GM12872 (cell line): ENCODE measurements around the gene CFAP45.

Source experiments
- TF ChIP-seq, protein P1 (sequence below): IDR thresholded peaks from 3 replicates; pipeline ENCODE4 v1.5.1; 2011; ENCODE audit warnings: low read depth, mild to moderate bottlenecking, low read length, moderate library complexity; ENCODE audit not compliant: insufficient read depth

CFAP45 gene

DNA sequence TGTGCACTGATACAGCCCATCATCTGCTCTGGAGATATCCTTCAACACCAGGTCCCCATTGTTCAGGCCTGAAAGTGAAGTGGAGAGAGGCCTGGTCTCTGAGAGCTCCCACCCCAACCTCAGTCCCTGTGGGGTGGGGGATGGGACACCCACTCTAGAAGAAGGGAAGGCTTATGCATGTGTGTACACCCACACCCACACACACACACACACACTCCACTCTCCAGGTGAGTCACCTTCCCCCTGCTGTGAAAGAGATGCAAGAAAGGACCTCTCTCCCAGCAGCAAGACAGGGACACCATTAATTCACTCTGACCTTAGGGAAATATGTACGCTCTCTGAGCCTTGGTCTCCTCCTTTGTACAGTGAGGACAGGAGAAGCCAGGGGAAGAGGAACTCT lies 43.4 kb downstream of the CFAP45 start:
- TF ChIP-seq, protein P1, sequence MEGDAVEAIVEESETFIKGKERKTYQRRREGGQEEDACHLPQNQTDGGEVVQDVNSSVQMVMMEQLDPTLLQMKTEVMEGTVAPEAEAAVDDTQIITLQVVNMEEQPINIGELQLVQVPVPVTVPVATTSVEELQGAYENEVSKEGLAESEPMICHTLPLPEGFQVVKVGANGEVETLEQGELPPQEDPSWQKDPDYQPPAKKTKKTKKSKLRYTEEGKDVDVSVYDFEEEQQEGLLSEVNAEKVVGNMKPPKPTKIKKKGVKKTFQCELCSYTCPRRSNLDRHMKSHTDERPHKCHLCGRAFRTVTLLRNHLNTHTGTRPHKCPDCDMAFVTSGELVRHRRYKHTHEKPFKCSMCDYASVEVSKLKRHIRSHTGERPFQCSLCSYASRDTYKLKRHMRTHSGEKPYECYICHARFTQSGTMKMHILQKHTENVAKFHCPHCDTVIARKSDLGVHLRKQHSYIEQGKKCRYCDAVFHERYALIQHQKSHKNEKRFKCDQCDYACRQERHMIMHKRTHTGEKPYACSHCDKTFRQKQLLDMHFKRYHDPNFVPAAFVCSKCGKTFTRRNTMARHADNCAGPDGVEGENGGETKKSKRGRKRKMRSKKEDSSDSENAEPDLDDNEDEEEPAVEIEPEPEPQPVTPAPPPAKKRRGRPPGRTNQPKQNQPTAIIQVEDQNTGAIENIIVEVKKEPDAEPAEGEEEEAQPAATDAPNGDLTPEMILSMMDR: no peak

DNA sequence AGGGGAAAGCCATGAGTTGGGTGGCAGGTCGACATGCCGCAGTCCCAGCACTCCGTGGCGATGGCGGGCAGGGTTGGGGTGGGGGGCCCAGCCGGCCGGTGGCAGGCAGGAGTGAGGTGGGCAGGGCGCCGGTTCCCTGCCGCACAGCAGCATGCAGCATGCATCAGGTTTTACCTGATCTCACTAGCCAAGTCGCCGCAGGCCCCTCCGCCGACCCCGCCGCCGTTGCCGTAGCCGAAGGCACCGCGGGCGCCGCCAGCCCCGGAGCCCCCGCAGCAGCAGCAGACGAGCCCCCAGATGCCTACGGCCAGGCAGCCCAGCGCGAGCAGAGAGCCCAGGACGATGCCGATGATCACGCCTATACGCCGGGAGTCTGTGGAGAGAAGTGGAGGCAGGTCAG lies 44.3 kb downstream of the CFAP45 start:
- TF ChIP-seq, protein P1: no peak

DNA sequence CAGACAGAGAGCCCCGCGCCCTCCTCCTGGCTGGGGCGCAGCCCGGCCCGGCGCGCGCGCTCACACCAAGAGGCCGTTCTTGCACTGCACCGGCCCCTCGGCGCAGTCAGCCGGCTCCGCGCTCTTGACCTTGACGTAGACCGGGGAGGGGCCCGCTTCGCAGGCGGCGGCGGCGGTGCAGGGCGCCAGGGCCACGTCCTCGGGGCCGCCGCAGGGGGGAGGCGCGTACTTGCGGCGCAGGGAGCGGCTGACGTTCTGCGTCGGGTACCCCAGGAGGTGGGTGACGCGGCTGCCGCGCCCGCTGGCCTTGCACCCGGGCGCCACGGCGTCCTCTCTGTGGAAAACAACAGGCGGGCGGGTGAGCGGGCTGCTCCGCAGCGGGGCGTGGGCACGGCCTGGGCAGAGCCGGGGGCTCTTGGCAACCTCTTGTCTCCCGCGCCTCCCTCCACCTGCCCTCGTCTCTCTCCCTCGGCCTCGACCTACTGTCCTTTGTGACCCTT lies 45.2 kb downstream of the CFAP45 start:
- TF ChIP-seq, protein P1: no peak

DNA sequence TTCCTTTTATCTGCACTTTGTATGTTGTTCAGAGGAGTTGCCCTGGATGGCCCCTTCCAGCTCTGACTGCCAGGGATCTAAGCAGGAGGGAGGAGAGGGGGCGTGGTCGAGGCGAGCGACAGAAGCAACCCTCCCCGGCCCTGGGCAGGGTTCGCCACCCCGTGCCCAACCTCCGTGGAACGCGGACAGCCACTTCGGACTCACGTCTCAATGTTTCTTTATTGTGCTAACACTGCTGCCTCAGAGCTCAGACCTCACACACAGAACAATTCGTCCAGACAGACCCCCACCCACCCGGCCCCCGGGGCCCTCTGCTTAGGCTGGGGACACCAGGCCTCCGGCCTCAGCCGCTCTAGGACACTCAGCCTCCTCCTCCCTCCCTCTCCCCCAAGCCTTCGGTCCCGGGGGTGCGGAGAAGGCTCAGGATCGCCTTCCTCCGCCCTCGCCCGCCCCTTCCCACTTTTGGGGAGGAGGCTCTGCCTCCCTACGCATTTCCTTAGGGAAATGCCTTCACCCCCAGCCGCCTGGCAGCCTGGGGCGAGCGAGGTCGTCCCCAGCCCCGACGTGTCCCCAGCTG lies 45.8 kb downstream of the CFAP45 start:
- TF ChIP-seq, protein P1: no peak

DNA sequence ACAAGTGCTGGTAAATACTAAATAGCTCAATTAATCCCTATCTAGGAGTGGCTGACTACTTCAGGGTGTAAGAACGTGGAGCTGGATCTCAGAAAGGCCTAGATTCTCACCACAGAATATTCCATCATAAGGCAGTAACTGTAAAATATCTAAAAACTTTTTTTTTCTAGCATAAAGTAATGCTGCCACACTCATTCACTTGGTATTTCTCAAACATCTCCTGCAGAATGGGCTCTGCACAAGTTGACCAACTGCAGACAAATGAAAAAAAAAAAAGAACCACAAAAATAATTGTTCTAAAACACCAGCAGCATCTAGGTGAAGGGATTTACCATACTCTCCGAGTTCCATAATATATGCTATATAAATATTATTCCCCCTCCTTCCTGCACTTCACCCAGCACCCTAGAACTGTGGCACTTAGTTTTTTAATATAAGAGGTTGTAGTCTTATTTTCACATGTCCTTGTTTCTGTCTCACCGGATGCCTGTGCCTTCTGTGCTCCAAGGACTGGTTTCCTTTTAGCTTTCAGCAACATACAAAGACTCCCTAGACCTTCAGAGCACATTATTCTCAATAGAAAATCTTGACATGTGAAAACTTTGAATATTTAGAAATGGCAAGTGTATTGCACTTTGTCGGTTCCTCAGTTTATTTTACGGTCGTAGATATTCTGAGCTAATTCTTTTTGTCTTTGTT lies 46.4 kb downstream of the CFAP45 start:
- TF ChIP-seq, protein P1: no peak

DNA sequence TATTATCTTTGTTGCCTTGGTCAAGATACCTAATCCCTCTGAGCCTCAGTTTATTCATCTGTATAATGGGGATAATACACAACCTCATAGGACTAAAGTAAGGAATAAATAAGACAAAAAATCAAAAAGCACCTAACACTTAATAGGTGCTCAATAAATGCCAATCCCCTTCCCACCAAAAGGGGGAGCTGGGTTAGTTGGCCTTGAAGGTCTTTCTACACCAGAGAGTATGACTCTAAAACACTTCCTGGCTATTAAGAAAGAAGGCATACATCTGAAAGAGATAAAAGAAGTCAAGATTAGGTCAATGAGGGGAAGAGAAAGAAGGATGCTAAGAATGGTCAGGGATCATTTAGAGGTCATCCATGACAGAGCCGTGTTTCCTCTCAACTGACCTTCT lies 48.6 kb downstream of the CFAP45 start:
- TF ChIP-seq, protein P1: peak; percentile 38; the same call in 1 of the 3 replicates

DNA sequence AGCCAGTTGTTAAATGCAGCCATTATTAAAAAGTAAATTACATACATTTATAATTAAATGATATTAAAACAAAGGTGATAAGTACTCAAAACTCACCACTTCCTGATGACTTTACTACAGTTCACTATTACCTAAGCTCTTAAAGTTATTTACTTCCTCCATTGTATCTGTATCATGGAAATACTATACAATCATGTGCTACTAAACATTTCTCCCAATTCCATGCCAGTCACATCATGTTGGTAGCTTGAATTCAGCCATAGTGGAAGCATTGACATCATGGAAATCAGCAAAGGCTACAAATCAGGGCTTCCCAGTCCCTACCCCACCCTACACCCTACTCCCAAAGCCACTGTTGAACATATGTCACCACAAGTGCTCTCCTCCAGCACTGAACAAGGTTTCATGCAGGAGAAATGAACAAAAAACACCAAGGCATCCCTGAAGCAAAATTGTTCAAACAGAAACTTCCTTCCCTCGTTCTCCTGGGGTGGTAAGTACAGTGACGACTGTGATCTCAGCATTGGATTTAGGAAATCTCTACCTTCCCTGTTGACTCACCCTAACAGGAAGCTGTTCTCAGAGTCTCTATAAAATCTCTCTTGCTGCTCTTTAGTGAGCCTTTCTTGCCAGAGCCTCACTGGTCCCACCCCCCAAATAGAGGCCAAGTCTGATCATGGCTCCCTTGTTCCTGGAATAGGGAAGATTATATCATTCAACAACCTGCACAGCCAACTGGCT lies 50.2 kb downstream of the CFAP45 start:
- TF ChIP-seq, protein P1: no peak
